Stimulated activated CD4-positive, alpha-beta T cell treated with anti-CD3 and anti-CD28 coated beads, Interleukin-4, amount 100 ng/mL, for 1 hour (primary cell): ENCODE data around the gene PXDN.

Experiments
- DNase-seq: peaks from one replicate; pipeline ENCODE4 v3.0.0-alpha.2; 2020

Gene PXDN

GRCh38 chr2:1751767-1752725 is 7.7 kb upstream of the PXDN start:
- DNase-seq = no peak

- DNase-seq = peak; percentile 35
These were observed 6.8 kb upstream of the PXDN start for GRCh38 chr2:1750933-1751766.

- DNase-seq = no peak
These were observed 6.1 kb upstream of the PXDN start for GRCh38 chr2:1750270-1750932.

GRCh38 chr2:1749489-1750119 is 5.3 kb upstream of the PXDN start:
- DNase-seq = no peak

- no peak for DNase-seq
These were observed 4.6 kb upstream of the PXDN start for GRCh38 chr2:1748741-1749488.

GRCh38 chr2:1748176-1748740 is 3.9 kb upstream of the PXDN start:
- DNase-seq = no peak

GRCh38 chr2:1747065-1747941 is 3.0 kb upstream of the PXDN start:
- DNase-seq = no peak

- no peak for DNase-seq
These were observed 2.1 kb upstream of the PXDN start for GRCh38 chr2:1746174-1747064.

GRCh38 chr2:1745171-1746023 is 1.1 kb upstream of the PXDN start:
- DNase-seq = no peak

- no peak for DNase-seq
These were observed 217 bp downstream of the PXDN start for GRCh38 chr2:1744151-1744445.

- no peak for DNase-seq
These were observed 742 bp downstream of the PXDN start for GRCh38 chr2:1743396-1744150.

- peak; percentile 13 for DNase-seq
These were observed 1.5 kb downstream of the PXDN start for GRCh38 chr2:1742681-1743395.

- DNase-seq = no peak
These were observed 2.0 kb downstream of the PXDN start for GRCh38 chr2:1742301-1742680.

- DNase-seq = no peak
These were observed 2.5 kb downstream of the PXDN start for GRCh38 chr2:1741851-1742250.

GRCh38 chr2:1740716-1741589 is 3.4 kb downstream of the PXDN start:
- no peak for DNase-seq
